MM.1S (cell line): ENCODE measurements around the gene RSPO3.

Experiments
- DNase-seq: peaks from one replicate; pipeline ENCODE4 v3.0.0-alpha.2; 2015
- H2AFZ ChIP-seq: fragments of 300-600 bp; sonication (generic); 2 replicates; pipeline ENCODE4 v1.6.0; 2016; ENCODE audit warnings: antibody characterized with exemption, low read length
- H3F3A ChIP-seq: fragments of 300-600 bp; sonication (generic); 2 replicates; pipeline ENCODE4 v1.6.1; 2016; ENCODE audit warnings: mild to moderate bottlenecking, antibody characterized with exemption, low read length, moderate library complexity, mixed read lengths; ENCODE audit not compliant: insufficient read depth
- H3K27ac ChIP-seq: fragments of 300-600 bp; sonication (generic); 2 replicates; pipeline ENCODE4 v1.5.1; 2016; ENCODE audit warnings: mild to moderate bottlenecking, low read length
- H3K27me3 ChIP-seq: fragments of 300-600 bp; sonication (generic); replicated peaks from 2 replicates; pipeline ENCODE4 v1.6.0; 2016; ENCODE audit warnings: low read length; ENCODE audit not compliant: insufficient read depth
- H3K36me3 ChIP-seq: fragments of 300-600 bp; sonication (generic); replicated peaks from 2 replicates; pipeline ENCODE4 v1.6.1; 2016; ENCODE audit warnings: mild to moderate bottlenecking, low read length, mixed read lengths; ENCODE audit not compliant: insufficient read depth
- H3K4me1 ChIP-seq: fragments of 300-600 bp; sonication (generic); 2 replicates; pipeline ENCODE4 v1.6.1; 2016; ENCODE audit warnings: low read length, mixed read lengths
- H3K4me2 ChIP-seq: fragments of 300-600 bp; sonication (generic); 2 replicates; pipeline ENCODE4 v1.6.0; 2016; ENCODE audit warnings: low read depth, low read length
- H3K4me3 ChIP-seq: fragments of 300-600 bp; sonication (generic); 2 replicates; pipeline ENCODE4 v1.5.1; 2016; ENCODE audit warnings: low read length, mixed read lengths
- H3K79me2 ChIP-seq: fragments of 300-600 bp; sonication (generic); 2 replicates; pipeline ENCODE4 v1.6.1; 2016; ENCODE audit warnings: mixed run types, low read length, mixed read lengths
- H3K9ac ChIP-seq: fragments of 300-600 bp; sonication (generic); 2 replicates; pipeline ENCODE4 v1.6.1; 2016; ENCODE audit warnings: low read length, mixed read lengths
- H3K9me2 ChIP-seq: fragments of 300-600 bp; sonication (generic); replicated peaks from 2 replicates; pipeline ENCODE4 v1.6.1; 2016; ENCODE audit warnings: mild to moderate bottlenecking, low read length, mixed read lengths; ENCODE audit not compliant: insufficient read depth
- H3K9me3 ChIP-seq: fragments of 300-600 bp; sonication (generic); replicated peaks from 2 replicates; pipeline ENCODE4 v1.6.1; 2016; ENCODE audit warnings: mild to moderate bottlenecking, low read length, mixed read lengths; ENCODE audit not compliant: insufficient read depth
- H4K20me1 ChIP-seq: fragments of 300-600 bp; sonication (generic); 2 replicates; pipeline ENCODE4 v1.6.1; 2016; ENCODE audit warnings: mild to moderate bottlenecking, low read length, moderate library complexity, mixed read lengths; ENCODE audit not compliant: insufficient read depth
- EZH2 ChIP-seq: fragments of 300-600 bp; sonication (generic); optimal IDR thresholded peaks from 2 replicates; pipeline ENCODE3; 2017; ENCODE audit warnings: low read depth, mild to moderate bottlenecking, antibody characterized with exemption, low read length, mixed read lengths
- EZH2phosphoT487 ChIP-seq: fragments of 300-600 bp; sonication (generic); IDR thresholded peaks from 2 replicates; pipeline ENCODE4 v1.6.1; 2018; ENCODE audit warnings: antibody characterized with exemption, low read length
- TF ChIP-seq, protein P1 (sequence below): fragments of 300-600 bp; sonication (generic); IDR thresholded peaks from 2 replicates; pipeline ENCODE4 v1.5.1; 2016; ENCODE audit warnings: antibody characterized with exemption, low read length, mixed read lengths

The RSPO3 gene

DNA sequence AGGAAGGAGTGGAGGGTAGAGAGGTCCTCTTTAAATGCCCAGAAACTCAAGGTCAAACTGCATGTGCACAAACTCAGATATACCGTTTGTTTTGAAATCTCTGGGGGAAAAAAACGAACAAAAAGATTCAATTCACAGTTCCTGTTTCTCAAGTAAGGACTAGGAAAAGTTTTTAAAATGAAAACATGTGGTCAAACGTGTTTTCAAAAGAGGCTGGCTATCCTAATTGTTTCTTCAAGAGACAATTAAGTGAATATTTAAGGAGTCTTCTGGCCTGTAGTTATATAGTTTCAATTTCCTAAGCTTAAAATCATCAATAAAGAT is 3.1 kb downstream of the RSPO3 start:
- Histone ChIP-seq H3K9ac (no peak overlapping the region), H3F3A (no peaks in the 10 kb centered on the region), H3K9me2 (no peaks in the 10 kb centered on the region), H3K9me3 (no peaks in the 10 kb centered on the region), H2AFZ (no peak overlapping the region), H3K36me3 (no peaks in the 10 kb centered on the region), H3K4me1 (0 out of 2 replicates have a peak, but pooled peaks cover 3% of the 10 kb centered on the region), H3K27ac (no peak overlapping the region), H3K4me3 (no peak overlapping the region), H3K4me2 (no peak overlapping the region), H3K79me2 (no peaks in the 10 kb centered on the region), H3K27me3 (peaks cover 14% of the 10 kb centered on the region), H4K20me1 (no peaks in the 10 kb centered on the region)
- DNase-seq: no peak
- no peak for TF ChIP-seq EZH2phosphoT487
- TF ChIP-seq, protein P1, sequence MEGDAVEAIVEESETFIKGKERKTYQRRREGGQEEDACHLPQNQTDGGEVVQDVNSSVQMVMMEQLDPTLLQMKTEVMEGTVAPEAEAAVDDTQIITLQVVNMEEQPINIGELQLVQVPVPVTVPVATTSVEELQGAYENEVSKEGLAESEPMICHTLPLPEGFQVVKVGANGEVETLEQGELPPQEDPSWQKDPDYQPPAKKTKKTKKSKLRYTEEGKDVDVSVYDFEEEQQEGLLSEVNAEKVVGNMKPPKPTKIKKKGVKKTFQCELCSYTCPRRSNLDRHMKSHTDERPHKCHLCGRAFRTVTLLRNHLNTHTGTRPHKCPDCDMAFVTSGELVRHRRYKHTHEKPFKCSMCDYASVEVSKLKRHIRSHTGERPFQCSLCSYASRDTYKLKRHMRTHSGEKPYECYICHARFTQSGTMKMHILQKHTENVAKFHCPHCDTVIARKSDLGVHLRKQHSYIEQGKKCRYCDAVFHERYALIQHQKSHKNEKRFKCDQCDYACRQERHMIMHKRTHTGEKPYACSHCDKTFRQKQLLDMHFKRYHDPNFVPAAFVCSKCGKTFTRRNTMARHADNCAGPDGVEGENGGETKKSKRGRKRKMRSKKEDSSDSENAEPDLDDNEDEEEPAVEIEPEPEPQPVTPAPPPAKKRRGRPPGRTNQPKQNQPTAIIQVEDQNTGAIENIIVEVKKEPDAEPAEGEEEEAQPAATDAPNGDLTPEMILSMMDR: no peak
- TF ChIP-seq EZH2: no peak

DNA sequence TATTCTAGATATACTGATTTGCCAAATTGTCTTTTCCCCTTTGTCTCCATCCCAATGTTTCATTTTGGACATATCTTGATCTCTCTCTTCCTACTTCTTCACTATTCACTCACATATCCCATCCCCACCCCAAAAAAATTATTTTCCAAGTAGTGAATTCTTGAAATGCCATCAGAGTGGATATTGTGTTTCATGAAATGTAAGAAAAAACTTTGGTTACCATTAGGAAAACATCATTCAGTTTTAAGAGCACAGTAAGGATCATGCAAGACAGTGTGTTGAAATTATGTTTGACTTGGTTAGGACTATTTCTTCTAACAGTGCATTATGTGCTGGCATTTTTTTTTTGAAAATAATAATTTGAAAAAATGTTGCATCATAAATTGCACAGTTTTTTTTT is 5.7 kb downstream of the RSPO3 start:
- no peak overlapping the region for H3K27ac ChIP-seq
- H3K9me3 ChIP-seq: no peaks in the 10 kb centered on the region
- 0 out of 2 replicates have a peak, but pooled peaks cover 3% of the 10 kb centered on the region for H3K4me1 ChIP-seq
- TF ChIP-seq, protein P1: no peak
- TF ChIP-seq EZH2phosphoT487 (no peak), EZH2 (no peak)
- no peak overlapping the region for H3K4me2 ChIP-seq
- no peak overlapping the region for H3K4me3 ChIP-seq
- no peak overlapping the region for H3K9ac ChIP-seq
- peaks cover 14% of the 10 kb centered on the region for H3K27me3 ChIP-seq
- no peaks in the 10 kb centered on the region for H3K79me2 ChIP-seq
- H3K9me2 ChIP-seq: no peaks in the 10 kb centered on the region
- H4K20me1 ChIP-seq: no peaks in the 10 kb centered on the region
- no peaks in the 10 kb centered on the region for H3K36me3 ChIP-seq
- no peak for DNase-seq
- no peaks in the 10 kb centered on the region for H3F3A ChIP-seq
- no peak overlapping the region for H2AFZ ChIP-seq

DNA sequence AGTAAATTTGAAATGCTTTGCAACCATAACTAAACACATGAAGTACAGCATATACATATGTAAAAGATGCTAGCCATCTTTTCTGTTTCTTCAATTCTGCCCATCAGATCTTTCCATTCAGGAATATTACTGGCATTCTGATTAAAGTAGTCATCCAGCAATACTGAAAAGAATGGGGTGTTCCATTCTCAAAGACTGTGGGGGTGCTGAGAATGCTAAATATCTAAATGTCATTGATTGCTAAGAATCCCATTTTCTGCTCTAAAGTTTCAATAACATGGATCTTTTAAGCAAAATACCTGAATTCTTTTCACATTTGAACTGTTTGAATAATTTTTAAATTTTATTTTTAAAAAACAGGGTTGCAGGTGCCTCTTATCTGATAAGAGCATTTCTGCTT is 6.2 kb downstream of the RSPO3 start:
- H3K4me1 ChIP-seq: 0 out of 2 replicates have a peak, but pooled peaks cover 3% of the 10 kb centered on the region
- H3K9me2 ChIP-seq: no peaks in the 10 kb centered on the region
- H3K27me3 ChIP-seq: peaks cover 14% of the 10 kb centered on the region
- H3K4me2 ChIP-seq: no peak overlapping the region
- H3K79me2 ChIP-seq: no peaks in the 10 kb centered on the region
- H3K9ac ChIP-seq: no peak overlapping the region
- H3K9me3 ChIP-seq: no peaks in the 10 kb centered on the region
- H3F3A ChIP-seq: no peaks in the 10 kb centered on the region
- TF ChIP-seq, protein P1: no peak
- no peak for TF ChIP-seq EZH2phosphoT487
- no peak for TF ChIP-seq EZH2
- H4K20me1 ChIP-seq: no peaks in the 10 kb centered on the region
- no peak overlapping the region for H3K27ac ChIP-seq
- H2AFZ ChIP-seq: no peak overlapping the region
- no peak for DNase-seq
- no peak overlapping the region for H3K4me3 ChIP-seq
- no peaks in the 10 kb centered on the region for H3K36me3 ChIP-seq

DNA sequence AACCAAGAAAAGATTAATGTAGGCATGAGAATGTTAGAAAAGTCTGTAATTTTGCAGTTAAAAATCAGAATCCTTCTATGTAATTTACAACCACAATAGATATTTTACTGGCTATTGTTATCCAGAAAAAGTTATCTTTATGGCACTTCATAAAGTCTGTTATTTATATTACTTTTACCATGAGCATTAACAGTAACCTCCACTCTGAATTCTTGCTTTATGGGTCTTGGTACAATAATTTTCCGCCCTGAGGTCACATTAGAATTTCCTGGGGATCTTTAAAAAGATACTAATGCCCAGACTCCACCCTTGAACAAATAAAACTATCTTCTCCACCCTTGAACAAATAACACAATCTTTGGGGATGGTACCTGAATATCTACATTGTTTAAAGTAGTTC is 9.6 kb downstream of the RSPO3 start:
- Histone ChIP-seq H3K4me3 (no peak overlapping the region), H3K4me2 (no peak overlapping the region), H3K36me3 (no peaks in the 10 kb centered on the region), H3K27ac (no peak overlapping the region), H2AFZ (no peak overlapping the region), H3K27me3 (no peaks in the 10 kb centered on the region), H3F3A (no peaks in the 10 kb centered on the region), H3K9me3 (no peaks in the 10 kb centered on the region), H3K4me1 (no peaks in the 10 kb centered on the region), H3K9ac (no peak overlapping the region), H4K20me1 (no peaks in the 10 kb centered on the region), H3K79me2 (no peaks in the 10 kb centered on the region), H3K9me2 (no peaks in the 10 kb centered on the region)
- TF ChIP-seq EZH2 (no peak), EZH2phosphoT487 (no peak)
- TF ChIP-seq, protein P1: no peak
- no peak for DNase-seq
